HG03442 (cell line): ENCODE data around the gene PPM1E.
"Not testable (repeated sequence)": the region's sequence is repeated elsewhere in the genome, so short reads cannot be mapped to it uniquely, and the experiment has no call there.

Source experiments
- ATAC-seq: cut with Tn5 transposase; IDR thresholded peaks from one replicate; pipeline ENCODE4 v1.9.1; 2021; ENCODE audit warnings: mild to moderate bottlenecking, moderate library complexity; ENCODE audit not compliant: unreplicated experiment

The PPM1E gene

DNA sequence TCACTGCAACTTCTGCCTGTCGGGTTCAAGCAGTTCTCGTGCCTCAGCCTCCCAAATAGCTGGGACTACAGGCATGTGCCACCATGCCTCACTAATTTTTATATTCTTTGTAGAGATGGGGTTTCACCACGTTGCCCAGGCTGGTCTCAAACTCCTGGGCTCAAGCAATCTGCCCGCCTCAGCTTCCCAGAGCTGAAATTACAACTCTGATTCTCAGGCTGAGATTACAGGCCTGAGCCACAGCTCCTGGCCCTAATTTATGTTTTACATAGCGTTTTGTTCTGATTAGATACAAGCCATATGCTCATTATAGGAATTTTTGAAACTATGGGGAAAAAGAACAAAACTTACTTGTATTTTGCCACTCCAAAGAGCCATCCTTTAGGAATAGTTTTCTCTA lies 22.8 kb downstream of the PPM1E start:
- not testable (repeated sequence) for ATAC-seq

DNA sequence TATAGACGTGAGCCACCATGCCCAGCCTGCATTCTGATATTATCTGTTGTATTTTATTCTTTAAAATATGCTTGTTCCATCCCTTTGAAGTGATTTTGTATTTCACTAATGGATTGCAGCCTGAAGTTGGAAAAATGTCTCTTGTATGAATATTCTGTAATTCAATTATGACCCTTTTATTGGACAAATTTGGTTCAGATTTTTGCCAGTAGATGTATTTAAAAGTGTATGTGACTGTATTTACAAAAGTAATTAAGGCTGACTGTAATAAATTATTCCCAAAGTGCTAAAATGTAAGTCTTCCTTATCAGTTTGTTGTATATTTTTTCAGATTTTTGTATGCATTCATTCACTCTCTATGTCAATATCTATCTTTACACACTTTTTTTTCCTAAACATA lies 23.8 kb downstream of the PPM1E start:
- ATAC-seq: no peak

DNA sequence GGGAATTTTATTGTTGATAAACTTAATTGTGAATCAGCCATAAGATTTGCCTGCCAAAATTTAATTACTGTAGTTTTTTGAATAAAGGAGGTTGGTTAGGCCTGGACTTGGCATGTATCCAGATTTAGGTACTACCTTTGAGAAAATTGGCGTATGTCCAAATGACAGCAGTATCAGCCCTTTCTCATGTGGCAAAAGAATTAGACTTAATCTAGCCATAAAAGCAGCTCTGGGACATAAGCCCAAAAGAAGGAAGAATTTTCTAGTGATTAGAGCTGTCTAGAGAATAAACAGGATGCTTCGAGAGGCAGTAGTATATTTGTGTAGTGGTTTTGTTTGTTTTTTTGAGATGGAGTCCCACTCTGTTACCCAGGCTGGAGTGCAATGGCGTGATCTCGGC lies 27.7 kb downstream of the PPM1E start:
- ATAC-seq: no peak

DNA sequence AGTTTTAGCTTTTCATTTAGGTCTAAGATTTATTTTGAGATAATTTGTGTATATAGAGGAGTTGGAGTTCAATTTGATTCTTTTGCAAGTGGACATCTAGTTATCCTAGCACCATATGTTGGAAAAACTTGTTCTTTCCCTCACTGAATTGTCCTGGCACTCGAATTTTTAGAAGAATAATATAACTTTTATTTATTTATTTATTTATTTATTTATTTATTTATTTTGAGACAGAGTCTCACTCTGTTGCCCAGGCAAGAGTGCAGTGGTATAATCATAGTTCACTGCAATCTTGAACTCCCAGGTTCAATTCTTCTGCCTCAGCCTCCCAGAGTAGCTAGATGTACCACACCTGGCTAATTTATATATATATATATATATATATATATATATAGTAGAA lies 29.4 kb downstream of the PPM1E start:
- ATAC-seq: no peak

DNA sequence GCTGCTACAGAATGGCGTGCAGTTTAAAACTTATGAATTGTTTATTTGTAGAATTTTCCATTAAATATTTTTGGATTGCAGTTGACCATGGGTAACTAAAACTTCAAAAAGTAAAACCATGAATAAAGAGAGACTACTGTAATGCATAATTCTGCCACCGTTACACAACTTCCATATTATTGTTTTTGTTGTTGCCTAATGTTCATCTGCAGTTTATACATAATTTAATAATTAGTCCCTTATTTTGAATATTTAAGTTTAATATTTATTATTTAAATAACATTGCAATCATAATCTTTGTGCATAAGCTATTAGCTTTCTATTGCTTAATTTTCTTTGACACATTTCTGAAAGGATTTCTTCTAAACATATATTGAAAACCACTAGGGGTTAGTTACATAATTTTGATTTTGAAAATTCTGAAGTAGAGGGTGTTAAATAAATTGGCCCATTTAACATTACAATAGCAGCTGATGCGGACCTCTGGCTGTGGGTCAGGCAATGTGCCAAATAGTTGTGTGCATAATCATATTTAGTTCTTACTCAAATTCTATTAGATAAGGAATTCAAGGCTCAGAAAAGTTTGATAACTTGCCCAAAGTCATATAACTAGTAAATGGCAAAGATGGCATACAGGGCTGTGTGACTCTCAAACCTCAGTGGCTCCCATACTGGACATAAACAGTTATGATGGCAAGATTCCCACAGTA lies 31.1 kb downstream of the PPM1E start:
- ATAC-seq: no peak

DNA sequence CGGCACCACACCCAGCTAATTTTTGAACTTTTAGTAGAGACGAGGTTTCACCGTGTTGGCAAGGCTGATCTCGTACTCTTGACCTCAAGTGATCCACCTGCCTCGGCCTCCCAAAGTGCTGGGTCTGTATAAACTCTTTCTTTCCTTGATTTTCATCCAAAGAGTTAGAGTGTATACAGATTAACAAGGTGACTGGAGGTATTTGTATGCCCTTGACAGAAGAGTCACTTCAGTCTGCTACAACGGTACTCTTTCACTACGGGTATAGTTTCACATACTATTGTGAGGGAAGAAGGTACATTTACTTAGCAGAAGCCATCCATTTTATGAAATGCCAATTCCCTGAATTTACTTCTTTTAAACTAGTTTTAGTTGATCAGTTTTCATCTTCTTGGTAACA lies 32.5 kb downstream of the PPM1E start:
- no peak for ATAC-seq

DNA sequence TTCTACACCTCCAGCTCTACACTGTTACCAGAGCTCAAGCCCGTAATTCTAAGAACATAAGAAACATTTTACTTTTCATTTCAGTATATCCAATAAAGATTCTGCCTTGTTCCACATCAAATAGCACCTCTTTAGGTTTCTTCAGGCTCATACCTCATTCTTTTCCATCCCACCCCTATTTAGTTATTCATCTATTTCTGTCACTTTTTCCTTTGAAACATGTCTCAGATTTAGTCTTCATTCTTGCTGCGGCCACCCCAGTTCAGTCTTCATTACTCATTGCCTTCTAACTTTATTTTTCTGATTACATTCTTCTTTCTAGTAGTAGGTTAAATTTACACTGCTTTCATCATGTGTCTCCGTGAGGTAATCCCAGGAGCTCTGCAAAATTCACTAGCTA lies 33.5 kb downstream of the PPM1E start:
- no peak for ATAC-seq

DNA sequence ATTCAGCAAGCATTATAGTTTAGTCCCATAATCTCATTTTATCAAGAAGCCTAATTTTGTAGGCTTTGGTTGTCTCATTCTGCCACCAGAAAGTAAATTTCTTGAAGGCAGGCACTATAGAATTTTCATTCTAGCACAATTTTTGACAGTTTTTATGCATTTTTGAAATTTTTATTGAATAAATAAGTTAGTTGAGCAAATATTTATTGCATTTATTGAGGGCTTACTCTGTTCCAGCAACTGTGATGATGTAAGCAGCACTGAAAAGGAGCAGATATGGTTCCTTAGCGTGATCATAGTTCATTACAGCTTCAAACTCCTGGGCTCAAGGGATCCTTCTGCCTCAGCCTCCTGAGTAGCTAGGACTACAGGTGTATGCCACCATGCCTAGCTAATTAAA lies 34.2 kb downstream of the PPM1E start:
- ATAC-seq: no peak

DNA sequence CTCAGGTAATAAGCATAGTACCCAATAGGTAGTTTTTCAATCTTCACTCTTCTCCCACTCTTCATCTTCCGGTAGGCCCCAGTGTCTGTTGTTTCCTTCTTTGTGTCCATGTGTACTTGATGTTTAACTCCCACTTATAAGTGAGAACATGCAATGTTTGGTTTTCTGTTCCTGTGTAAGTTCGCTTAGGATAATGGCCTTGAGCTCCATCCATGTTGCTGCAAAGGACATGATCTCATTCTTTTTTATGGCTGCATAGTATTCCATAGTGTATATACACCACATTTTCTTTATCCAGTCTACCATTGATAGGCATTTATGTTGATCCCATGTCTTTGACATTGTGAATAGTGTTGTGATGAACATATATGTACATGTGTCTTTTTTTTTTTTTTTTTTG lies 38.9 kb downstream of the PPM1E start:
- ATAC-seq: not testable (repeated sequence)

DNA sequence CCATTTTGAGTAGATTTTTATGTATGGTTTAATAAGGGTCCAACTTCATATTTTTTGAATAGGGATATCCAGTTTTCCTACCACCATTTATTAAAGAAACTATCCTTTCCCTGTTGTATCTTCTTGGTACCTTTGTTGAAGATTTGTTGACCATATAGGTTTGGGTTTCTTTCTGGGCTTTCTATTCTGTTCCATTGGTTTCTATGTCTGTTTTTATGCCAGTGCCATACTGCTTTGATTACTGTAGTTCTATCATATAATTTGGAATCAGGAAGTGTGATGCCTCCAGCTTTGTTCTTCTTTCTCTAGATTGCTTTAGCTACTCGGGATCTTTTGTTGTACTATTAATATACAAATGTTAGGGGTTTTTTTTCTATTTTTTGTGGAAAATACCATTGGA lies 46.5 kb downstream of the PPM1E start:
- no peak for ATAC-seq

DNA sequence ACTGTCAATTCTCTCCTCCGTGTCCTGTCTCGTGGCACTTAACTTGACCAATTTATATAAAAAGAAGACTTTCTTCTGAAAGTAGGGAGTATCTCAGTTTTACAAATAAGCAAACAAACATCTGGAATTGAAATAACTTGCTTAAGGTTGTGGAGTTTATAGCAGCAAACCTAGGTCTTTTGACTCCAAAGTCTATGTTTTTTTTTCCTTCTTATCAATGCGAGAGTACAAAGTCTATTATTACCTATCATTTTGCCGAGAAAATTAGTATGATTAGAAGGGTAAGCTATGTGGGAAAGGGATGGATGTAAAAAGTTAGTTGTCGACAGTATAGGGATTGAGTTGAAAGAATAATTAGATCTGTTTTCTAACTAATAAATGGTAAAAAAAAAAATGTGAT lies 50.4 kb downstream of the PPM1E start:
- ATAC-seq: no peak

DNA sequence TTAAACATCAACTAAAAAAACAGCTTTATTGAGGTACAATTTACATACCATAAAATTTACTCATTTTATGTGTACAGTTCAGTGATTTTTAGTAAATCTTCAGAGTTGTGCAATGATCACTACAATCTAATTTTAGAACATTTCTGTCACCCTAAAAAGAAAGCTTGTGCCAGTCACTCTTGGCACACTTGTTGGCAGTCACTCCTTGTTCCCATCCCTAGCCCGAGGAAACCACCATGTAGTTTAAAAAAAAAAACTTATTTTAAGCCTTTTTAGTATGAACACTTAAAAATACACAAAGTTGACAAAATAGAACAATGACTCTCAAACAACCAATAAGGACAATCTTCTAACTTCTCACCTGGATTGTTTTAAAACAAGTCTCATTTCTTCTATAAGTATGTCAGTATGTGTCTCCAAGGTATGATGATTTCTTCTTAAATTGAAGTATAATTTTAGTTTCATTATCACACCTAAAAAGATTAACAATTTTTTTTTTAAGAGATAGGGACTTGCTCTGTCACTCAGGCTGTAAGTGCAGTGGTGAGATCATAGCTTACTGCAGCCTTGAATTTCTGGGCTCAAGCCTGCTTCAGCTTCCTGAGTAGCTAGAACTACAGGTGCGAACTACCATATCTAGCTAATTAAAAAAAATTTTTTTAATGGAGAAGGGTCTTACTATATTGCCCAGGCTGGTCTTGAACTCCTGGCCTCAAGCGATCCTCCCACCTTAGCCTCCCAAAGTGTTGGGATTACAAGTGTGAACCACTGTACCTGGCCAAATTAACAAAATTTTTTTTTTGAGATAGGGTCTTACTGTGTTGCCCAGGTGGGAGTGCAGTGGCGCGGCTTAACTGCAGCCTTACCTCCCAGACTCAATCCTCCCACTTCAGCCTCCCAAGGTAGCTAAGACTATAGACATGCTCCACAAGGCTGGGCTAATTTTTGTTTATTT lies 53.2 kb downstream of the PPM1E start:
- no peak for ATAC-seq

DNA sequence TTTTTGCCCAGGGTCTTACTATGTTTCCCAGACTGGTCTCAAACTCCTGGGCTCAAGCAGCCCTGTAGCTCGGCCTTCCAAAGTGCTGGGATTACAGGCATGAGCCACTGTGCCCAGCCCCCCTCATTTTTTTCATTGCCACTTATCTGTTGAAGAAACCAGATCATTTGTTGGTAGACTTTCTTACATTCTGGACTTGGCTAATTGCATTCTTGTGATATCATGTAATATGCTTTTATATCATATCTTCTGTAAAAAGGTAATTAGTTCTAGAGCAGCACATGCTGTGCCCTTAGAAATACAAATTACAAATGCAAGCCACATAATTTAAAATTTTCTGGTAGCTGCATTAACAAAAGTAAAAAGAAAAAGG lies 53.9 kb downstream of the PPM1E start:
- no peak for ATAC-seq

DNA sequence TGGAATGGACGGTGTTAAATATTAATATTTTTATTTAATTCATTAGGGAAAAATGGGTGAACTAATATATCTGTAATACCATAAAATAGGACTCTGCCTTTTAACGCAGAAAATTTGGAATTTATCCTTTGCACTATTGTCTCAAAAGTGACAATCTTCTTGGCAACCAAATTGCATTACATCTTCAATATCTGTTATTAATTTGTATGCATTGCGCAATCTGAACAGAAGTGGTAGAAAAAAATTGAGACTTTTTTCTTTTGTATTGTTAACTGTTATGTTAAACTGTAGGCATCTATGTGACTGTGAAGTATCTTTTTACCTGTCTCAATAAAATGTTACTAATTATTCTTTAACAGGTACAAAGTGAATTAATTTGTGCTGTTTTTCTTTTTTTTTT lies 55.6 kb downstream of the PPM1E start:
- no peak for ATAC-seq

DNA sequence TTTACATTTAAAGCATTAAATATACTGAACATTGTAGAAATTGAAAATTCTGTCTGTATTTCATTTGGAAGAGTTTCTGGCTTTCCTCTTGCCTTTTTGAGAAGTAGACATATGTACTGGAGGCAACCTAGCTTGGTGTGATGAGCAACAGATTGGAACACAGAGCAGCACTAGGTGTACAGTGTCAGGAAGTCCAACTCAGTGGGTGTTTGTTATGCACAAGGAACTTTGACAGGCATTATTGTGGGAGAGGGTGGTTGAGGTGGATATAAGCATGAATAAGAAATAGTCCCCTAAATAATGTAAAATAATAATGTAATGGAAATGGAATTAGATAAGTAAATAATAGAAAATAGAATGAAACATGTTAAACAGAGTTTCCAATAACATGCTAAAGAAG lies 58.1 kb downstream of the PPM1E start:
- ATAC-seq: no peak

DNA sequence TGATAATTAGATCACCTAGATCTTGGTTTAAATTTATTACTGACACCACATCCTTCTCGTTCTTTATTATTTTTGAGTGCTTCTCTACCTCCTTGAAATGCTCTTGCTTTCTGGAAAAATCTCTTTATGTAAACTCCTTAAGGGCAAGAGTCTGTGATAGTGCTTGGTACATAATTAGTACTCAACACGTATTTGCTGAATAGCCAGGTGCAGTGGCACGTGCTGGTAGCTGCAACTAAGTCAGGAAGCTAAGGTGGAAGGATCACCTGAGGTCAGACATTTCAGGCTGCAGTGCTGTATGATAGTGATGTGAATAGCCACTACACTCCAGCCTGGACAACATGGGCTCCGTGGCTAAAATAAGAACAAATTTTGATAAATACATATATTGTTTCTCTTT lies 63.0 kb downstream of the PPM1E start:
- ATAC-seq: no peak

DNA sequence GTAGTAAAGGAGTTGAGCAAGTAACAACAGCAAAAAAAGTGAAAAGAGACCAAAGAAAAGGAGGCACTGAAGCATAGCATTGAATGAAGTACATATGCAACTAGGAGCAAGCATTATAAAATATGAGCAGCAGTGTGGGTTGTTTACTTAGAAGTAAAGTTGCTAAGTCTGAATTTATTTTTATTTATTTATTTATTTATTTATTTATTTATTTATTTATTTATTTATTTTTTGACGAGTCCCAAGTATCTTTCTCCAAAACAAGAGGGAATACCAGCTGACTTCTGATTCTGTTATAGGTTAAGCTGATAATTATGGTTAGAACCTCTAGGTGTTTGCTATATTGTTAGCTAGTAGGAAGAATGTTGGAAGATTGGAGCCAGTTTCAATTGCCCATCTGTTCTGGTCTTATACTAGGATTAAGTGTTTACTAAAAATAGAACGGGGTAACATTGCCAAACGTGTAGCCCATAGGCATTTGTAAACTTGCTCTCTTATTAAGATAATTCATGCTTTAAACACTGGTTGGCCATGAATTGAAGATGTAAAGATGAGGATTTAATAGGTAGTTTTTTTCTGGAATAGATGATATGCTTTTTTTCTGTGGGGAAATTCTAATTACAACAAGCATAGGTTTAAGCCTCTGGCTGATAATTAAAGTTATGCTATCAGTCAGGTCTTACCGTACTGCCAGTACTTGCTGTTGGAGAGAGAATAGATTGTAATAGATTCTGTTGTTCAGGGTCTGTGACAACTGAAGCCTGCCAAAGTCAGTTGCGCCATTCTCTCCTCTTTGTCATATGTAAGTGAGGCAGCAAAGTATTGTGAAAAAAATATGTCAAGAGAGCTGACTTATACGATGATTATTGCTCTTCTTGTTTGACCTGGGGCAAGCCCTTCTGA lies 66.7 kb downstream of the PPM1E start:
- no peak for ATAC-seq

DNA sequence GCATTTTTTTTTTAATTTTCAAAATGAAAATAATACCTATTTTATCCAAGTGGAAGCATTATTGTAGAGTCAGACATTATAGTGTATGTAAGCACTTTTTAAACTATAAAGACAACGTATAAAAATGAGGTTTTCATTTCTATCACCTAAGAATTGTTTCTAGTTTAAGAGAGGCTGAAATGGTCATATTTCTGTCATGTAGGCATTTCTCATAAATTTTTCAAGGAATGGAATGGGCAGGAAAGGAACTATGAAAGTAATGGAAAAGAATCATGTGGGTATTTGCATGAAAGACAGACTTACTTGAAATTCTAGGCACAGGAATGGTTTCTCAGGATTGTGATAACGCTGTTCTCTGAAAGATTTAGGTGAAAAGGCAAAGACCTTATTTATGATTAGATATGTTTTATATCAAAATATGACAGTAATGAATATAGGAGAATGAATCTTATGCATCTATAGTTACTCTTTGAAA lies 67.4 kb downstream of the PPM1E start:
- ATAC-seq: no peak

DNA sequence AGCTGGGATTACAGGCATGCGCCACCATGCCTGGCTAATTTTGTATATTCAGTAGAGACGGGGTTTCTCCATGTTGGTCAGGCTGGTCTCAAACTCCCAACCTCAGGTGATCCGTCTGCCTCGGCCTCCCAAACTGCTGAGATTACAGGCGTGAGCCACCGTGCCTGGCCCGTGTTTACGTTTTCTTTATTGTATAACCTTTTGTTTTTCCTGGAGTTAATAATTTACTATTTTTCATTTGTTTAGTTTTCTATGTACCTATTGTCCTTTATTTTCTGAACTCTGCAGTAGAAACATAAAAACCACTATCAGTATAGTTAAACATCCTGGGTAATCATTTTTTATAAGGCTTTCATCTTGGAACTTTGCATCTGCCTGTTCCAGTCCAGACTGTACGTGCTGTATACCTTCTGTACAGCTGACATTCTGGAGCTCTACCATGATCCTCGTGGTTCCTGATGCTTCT lies 73.6 kb downstream of the PPM1E start:
- no peak for ATAC-seq

DNA sequence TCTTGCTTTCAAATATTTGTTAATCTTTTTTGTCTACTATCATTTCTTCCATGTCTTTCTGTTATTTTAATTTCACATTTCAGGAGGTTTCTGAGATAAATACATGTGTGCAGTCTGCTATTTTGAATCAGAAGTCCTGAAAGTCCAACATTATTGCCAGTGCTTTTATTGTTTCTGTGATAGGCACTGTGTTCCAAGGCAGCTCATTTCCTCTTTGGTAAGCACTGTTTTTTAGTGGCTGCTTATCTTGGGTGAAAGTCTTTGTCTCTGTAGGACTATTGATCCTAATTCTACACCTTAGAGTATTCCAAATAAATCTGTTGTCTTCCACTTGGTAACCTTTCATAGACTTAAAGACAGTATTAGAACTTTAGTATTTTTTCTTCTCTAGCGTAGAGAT lies 76.1 kb downstream of the PPM1E start:
- ATAC-seq: no peak

DNA sequence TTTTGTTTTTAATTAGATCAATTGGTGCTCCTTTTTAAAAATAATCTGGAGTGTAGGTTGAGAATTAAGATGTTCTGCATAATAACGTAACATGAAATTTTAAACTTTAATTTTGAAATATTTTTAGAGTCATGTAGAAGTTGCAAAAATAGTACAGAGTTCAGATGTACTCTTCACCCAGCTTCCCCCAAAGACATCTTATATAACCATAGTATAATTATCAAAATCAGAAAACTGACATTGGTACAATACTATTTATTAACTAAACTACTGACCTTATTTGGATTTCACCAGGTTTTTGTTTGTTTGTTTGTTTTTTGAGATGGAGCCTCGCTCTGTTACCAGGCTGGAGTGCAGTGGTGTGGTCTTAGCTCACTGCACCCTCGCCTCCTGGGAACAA lies 76.9 kb downstream of the PPM1E start:
- no peak for ATAC-seq
